ENCODE results near the gene MRPS2. TPM values are rescaled to one million over a fixed set of nuclear protein-coding genes. Genes with fewer than 3 reads are reported as not detected.

Gene MRPS2
- total RNA-seq, 1 experiment from 2014 or later: 62.4 TPM

GRCh38 chr9:135478191-135478590 is 22.3 kb upstream of the MRPS2 start:
- CTCF ChIA-PET: no interaction called here
- no peak for ATAC-seq
- H3K79me2 ChIP-seq (ENCODE audit: low read length): peaks cover 60% of the 10 kb centered on the region

DNA sequence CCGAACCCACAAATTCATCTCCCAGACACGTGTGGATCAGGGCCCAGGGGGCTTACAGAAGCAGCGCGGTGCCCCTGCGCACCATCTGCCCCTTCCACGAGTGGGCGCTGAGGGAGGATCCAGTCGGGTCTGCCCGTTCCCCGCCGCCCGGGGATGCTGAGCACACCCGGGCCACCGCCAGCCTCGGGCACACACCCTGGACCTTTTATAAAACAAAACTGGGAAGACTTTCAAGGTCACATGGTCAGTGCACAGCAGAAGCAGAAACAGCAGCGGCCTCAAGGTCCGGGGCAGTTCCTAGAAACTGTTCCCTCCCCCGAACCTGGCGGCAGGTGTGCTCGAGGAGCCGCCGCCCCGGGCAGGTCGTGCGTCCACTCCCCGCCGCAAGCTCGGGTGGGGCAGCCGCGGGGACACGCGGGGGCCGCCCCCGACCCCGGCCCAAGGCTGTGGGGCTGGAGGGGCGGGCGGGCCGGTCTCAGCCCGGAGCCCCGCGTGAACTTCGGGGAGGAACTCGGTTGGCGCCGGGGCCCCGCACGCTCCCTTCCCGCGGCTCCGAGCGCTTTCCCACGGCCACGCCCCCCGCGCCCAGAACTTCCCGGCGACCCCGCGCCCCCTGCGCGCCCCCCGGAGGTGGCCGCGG is 21.5 kb upstream of the MRPS2 start:
- Histone ChIP-seq H3K36me3 (ENCODE audit: low read depth, low read length) (no peaks in the 10 kb centered on the region), H3K9ac (ENCODE audit: low read length) (peak overlapping the region; percentile 38; the same call in 1 of the 2 replicates), H3K27ac (ENCODE audit: low read length) (no peak overlapping the region), H3K4me1 (ENCODE audit: insufficient read depth, low read length) (0 out of 2 replicates have a peak, but pooled peaks cover 7% of the 10 kb centered on the region), H4K20me1 (ENCODE audit: low read length) (no peaks in the 10 kb centered on the region), H3K9me3 (ENCODE audit: low read length) (no peaks in the 10 kb centered on the region), H3K27me3 (ENCODE audit: low read length) (no peaks in the 10 kb centered on the region), H2AFZ (ENCODE audit: low read length) (peak overlapping the region; percentile 67), H3K79me2 (ENCODE audit: low read length) (peaks cover 60% of the 10 kb centered on the region), H3F3A (ENCODE audit: low read length, unreplicated experiment) (no peaks in the 10 kb centered on the region), H3K4me2 (ENCODE audit: low read length) (peak overlapping the region; percentile 82), H3K9me2 (replicated peaks; ENCODE audit: low read length) (no peaks in the 10 kb centered on the region), H3K4me3 (ENCODE audit: low read length) (peak overlapping the region; percentile 67)
- CTCF ChIA-PET: no interaction called here
- ATAC-seq: peak; percentile 54
- POLR2A ChIA-PET (ENCODE audit: unreplicated experiment): no interaction called here
- intact Hi-C loops (cut with micrococcal nuclease): no loop called here
- DNase-seq: peak; percentile 45
- BruUV-seq (replicated peaks): no TSS peak
- TF ChIP-seq EZH2 (IDR thresholded peaks at IDR 0.05; ENCODE audit: low read length, unreplicated experiment): no peak
- peak; percentile 42 for TF ChIP-seq CTCF (conservative IDR thresholded peaks at IDR 0.05; ENCODE audit: low read depth, low read length)

More at GRCh38 chr9:135478191-135478590, 22.3 kb upstream of the MRPS2 start:
- no peaks in the 10 kb centered on the region for H3K9me3 ChIP-seq (ENCODE audit: low read length)
- H3K36me3 ChIP-seq (ENCODE audit: low read depth, low read length): no peaks in the 10 kb centered on the region
- no peaks in the 10 kb centered on the region for H3K9me2 ChIP-seq (replicated peaks; ENCODE audit: low read length)
- peak overlapping the region; percentile 67; the same call in 1 of the 2 replicates for H2AFZ ChIP-seq (ENCODE audit: low read length)
- POLR2A ChIA-PET (ENCODE audit: unreplicated experiment): no interaction called here
- peak overlapping the region; percentile 82; the same call in 1 of the 2 replicates for H3K4me2 ChIP-seq (ENCODE audit: low read length)
- no peak overlapping the region for H3K9ac ChIP-seq (ENCODE audit: low read length)
- TF ChIP-seq EZH2 (IDR thresholded peaks at IDR 0.05; ENCODE audit: low read length, unreplicated experiment): no peak
- no peak for TF ChIP-seq EZH2phosphoT487 (IDR thresholded peaks at IDR 0.05; ENCODE audit: borderline replicate concordance, low read length)
- no peak for TF ChIP-seq CTCF (conservative IDR thresholded peaks at IDR 0.05; ENCODE audit: low read depth, low read length)
- H3F3A ChIP-seq (ENCODE audit: low read length, unreplicated experiment): no peaks in the 10 kb centered on the region
- BruUV-seq (replicated peaks): TSS peak; percentile 41
- no peak for DNase-seq
- H3K27ac ChIP-seq (ENCODE audit: low read length): no peak overlapping the region
- no peak overlapping the region; the same call in 1 of the 2 replicates for H3K4me3 ChIP-seq (ENCODE audit: low read length)
- H3K27me3 ChIP-seq (ENCODE audit: low read length): no peaks in the 10 kb centered on the region
- intact Hi-C loops (cut with micrococcal nuclease): no loop called here
- 0 out of 2 replicates have a peak, but pooled peaks cover 7% of the 10 kb centered on the region for H3K4me1 ChIP-seq (ENCODE audit: insufficient read depth, low read length)
- no peaks in the 10 kb centered on the region for H4K20me1 ChIP-seq (ENCODE audit: low read length)

DNA sequence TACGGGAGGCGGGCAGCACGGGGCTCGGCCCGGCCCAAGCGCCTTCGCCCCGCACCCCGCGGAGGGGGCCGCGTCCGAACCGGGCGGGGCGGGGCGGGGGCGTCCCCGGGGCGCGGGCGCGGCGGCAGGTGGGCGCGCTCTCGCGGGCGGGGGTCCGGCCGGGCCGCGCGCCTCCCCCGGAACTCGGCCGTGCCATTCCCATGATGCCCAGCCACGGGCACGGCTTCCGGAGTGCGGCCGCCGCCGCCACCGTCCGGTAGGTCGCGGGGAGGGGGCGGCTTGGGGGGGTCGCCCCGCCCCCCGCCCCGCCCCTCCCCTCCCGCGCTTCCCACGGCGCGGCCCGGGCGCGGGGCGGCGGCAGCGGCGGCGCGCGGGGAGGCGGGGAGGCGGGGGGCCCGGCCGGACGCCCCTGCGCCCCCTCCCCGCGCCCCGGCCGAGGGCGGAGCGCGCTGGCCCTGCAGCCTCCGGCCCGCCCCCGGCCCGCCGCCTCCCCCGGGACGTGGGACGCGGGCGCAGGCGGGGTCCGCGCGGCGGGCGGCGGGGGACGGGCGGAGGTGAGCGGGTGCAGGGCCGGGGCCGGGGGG is 20.9 kb upstream of the MRPS2 start, which contains the start of gene PPP1R26:
Gene PPP1R26 (plus strand): TSS at position 314 of the 584 bp plus-strand sequence. CDS start 4,729 bp downstream, outside the sequence.
- Histone ChIP-seq H3K9me3 (ENCODE audit: low read length) (no peaks in the 10 kb centered on the region), H3K27me3 (ENCODE audit: low read length) (no peaks in the 10 kb centered on the region), H3F3A (ENCODE audit: low read length, unreplicated experiment) (no peaks in the 10 kb centered on the region), H3K9ac (ENCODE audit: low read length) (peak within 1 kb of the TSS; percentile 72), H3K4me2 (ENCODE audit: low read length) (peak within 1 kb of the TSS; percentile 90), H4K20me1 (ENCODE audit: low read length) (no peaks in the 10 kb centered on the region), H2AFZ (ENCODE audit: low read length) (peak within 1 kb of the TSS; percentile 89), H3K79me2 (ENCODE audit: low read length) (peaks cover 60% of the 10 kb centered on the region), H3K9me2 (replicated peaks; ENCODE audit: low read length) (no peaks in the 10 kb centered on the region), H3K4me1 (ENCODE audit: insufficient read depth, low read length) (0 out of 2 replicates have a peak, but pooled peaks cover 7% of the 10 kb centered on the region), H3K4me3 (ENCODE audit: low read length) (peak within 1 kb of the TSS; percentile 97), H3K27ac (ENCODE audit: low read length) (no peak within 1 kb of the TSS; the same call in 1 of the 2 replicates), H3K36me3 (ENCODE audit: low read depth, low read length) (no peaks in the 10 kb centered on the region)
- intact Hi-C loops (cut with micrococcal nuclease): no loop called here
- BruUV-seq (replicated peaks): no TSS peak
- ChIA-PET POLR2A (ENCODE audit: unreplicated experiment) (no interaction called here), CTCF (no interaction called here)
- DNase-seq (peak; percentile 35), ATAC-seq (peak; percentile 52)
- TF ChIP-seq EZH2phosphoT487 (IDR thresholded peaks at IDR 0.05; ENCODE audit: borderline replicate concordance, low read length): no peak
- TF ChIP-seq CTCF (conservative IDR thresholded peaks at IDR 0.05; ENCODE audit: low read depth, low read length): no peak
- no peak for TF ChIP-seq EZH2 (IDR thresholded peaks at IDR 0.05; ENCODE audit: low read length, unreplicated experiment)
